Measurements from ENCODE around the gene DUSP6.

DNA sequence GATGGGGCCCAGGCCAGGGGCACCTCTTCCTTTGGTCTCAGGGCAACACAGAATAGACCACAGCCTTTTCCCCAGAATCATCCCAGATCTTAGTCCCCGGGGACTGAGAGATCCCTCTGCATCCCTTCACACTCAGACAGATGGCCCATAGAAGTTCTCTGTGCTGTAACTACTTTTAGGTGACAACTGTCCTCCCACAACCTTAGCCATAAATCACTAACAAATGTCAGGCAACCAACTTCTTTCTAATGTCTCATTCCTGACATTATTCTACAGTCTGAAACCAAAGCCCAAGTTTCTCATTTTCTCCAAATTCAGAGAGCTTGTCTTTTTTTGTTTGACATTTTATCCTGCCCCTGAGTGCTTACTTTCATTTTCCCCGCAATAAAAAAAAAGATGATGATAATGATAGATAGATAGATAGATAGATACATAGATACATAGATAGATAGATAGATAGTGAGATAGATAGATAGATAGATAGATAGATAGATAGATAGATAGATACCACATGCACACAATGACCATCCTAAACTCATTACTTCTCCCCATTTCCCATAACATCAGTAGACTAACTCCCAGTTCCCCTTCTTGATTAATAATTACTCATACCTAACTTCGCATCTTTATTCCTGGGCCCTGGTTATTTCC lies 28.6 kb downstream of the DUSP6 start:
- TF ChIP-seq ZNF785 (CRISPR knock-in tag; IDR thresholded peaks at IDR 0.05), result no peak
- TF ChIP-seq POLR2A (conservative IDR thresholded peaks at IDR 0.05), result no peak
- no peak for TF ChIP-seq SIN3A (IDR thresholded peaks at IDR 0.05; ENCODE audit: borderline replicate concordance in 2 of 2, control insufficient read depth in 1 of 2, low read depth in 2 of 2, low read length in 2 of 2)
- TF ChIP-seq, protein P1, sequence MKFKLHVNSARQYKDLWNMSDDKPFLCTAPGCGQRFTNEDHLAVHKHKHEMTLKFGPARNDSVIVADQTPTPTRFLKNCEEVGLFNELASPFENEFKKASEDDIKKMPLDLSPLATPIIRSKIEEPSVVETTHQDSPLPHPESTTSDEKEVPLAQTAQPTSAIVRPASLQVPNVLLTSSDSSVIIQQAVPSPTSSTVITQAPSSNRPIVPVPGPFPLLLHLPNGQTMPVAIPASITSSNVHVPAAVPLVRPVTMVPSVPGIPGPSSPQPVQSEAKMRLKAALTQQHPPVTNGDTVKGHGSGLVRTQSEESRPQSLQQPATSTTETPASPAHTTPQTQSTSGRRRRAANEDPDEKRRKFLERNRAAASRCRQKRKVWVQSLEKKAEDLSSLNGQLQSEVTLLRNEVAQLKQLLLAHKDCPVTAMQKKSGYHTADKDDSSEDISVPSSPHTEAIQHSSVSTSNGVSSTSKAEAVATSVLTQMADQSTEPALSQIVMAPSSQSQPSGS (CRISPR knock-in tag; IDR thresholded peaks at IDR 0.05), result no peak
- TF ChIP-seq, protein P2, sequence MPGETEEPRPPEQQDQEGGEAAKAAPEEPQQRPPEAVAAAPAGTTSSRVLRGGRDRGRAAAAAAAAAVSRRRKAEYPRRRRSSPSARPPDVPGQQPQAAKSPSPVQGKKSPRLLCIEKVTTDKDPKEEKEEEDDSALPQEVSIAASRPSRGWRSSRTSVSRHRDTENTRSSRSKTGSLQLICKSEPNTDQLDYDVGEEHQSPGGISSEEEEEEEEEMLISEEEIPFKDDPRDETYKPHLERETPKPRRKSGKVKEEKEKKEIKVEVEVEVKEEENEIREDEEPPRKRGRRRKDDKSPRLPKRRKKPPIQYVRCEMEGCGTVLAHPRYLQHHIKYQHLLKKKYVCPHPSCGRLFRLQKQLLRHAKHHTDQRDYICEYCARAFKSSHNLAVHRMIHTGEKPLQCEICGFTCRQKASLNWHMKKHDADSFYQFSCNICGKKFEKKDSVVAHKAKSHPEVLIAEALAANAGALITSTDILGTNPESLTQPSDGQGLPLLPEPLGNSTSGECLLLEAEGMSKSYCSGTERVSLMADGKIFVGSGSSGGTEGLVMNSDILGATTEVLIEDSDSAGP (CRISPR knock-in tag; IDR thresholded peaks at IDR 0.05), result no peak
- no peak for TF ChIP-seq CTBP1 (IDR thresholded peaks at IDR 0.05; ENCODE audit: borderline replicate concordance)
- no peak for TF ChIP-seq BACH1 (tag; IDR thresholded peaks at IDR 0.05)
- TF ChIP-seq, protein P3, sequence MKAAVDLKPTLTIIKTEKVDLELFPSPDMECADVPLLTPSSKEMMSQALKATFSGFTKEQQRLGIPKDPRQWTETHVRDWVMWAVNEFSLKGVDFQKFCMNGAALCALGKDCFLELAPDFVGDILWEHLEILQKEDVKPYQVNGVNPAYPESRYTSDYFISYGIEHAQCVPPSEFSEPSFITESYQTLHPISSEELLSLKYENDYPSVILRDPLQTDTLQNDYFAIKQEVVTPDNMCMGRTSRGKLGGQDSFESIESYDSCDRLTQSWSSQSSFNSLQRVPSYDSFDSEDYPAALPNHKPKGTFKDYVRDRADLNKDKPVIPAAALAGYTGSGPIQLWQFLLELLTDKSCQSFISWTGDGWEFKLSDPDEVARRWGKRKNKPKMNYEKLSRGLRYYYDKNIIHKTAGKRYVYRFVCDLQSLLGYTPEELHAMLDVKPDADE (conservative IDR thresholded peaks at IDR 0.05; ENCODE audit: control insufficient read depth, low read depth, low read length), result no peak
- TF ChIP-seq, protein P4, sequence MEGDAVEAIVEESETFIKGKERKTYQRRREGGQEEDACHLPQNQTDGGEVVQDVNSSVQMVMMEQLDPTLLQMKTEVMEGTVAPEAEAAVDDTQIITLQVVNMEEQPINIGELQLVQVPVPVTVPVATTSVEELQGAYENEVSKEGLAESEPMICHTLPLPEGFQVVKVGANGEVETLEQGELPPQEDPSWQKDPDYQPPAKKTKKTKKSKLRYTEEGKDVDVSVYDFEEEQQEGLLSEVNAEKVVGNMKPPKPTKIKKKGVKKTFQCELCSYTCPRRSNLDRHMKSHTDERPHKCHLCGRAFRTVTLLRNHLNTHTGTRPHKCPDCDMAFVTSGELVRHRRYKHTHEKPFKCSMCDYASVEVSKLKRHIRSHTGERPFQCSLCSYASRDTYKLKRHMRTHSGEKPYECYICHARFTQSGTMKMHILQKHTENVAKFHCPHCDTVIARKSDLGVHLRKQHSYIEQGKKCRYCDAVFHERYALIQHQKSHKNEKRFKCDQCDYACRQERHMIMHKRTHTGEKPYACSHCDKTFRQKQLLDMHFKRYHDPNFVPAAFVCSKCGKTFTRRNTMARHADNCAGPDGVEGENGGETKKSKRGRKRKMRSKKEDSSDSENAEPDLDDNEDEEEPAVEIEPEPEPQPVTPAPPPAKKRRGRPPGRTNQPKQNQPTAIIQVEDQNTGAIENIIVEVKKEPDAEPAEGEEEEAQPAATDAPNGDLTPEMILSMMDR (IDR thresholded peaks at IDR 0.05 in 2 of 3, conservative IDR thresholded peaks at IDR 0.05 in 1 of 3; ENCODE audit: insufficient read depth in 2 of 3, low read depth in 1 of 3, low read length in 3 of 3), result no peak
- TF ChIP-seq, protein P5, sequence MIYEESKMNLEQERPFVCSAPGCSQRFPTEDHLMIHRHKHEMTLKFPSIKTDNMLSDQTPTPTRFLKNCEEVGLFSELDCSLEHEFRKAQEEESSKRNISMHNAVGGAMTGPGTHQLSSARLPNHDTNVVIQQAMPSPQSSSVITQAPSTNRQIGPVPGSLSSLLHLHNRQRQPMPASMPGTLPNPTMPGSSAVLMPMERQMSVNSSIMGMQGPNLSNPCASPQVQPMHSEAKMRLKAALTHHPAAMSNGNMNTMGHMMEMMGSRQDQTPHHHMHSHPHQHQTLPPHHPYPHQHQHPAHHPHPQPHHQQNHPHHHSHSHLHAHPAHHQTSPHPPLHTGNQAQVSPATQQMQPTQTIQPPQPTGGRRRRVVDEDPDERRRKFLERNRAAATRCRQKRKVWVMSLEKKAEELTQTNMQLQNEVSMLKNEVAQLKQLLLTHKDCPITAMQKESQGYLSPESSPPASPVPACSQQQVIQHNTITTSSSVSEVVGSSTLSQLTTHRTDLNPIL (CRISPR knock-in tag; IDR thresholded peaks at IDR 0.05), result no peak
- no peak for TF ChIP-seq ZBTB17 (CRISPR knock-in tag; IDR thresholded peaks at IDR 0.05)
- TF ChIP-seq SP2 (IDR thresholded peaks at IDR 0.05; ENCODE audit: extremely low read depth, low read depth, low read length, poor library complexity, severe bottlenecking), result no peak

Measured in K562 (cell line).